ENCODE data around the gene MYH6. TPM values are rescaled to one million over a fixed set of nuclear protein-coding genes. Genes with fewer than 3 reads are reported as not detected.
A peak's percentile ranks its signal among the peaks of the same experiment; 100 is the strongest.
"Not testable (repeated sequence)": the region's sequence is repeated elsewhere in the genome, so short reads cannot be mapped to it uniquely, and the experiment has no call there.

Gene MYH6
- total and polyA plus RNA-seq, 2 donors (not counting 3 experiments of a cell fraction or from before 2014, with no cell fraction given): not detected

GRCh38 chr14:23456883-23457586 lies 49.0 kb upstream of the MYH6 start:
- dilution Hi-C loops (cut with MboI; ENCODE audit: extremely low pct_ligation_motif_present, low sequenced_read_pairs); H3K4me3 ChIP-seq (replicated peaks in 1 of 3; ENCODE audit: insufficient read depth in 1 of 3, low read depth in 1 of 3, low read length in 3 of 3); H3K79me2 ChIP-seq (ENCODE audit: control insufficient read depth, insufficient read depth, low read length); BruUV-seq (replicated peaks); H3K36me3 ChIP-seq (ENCODE audit: control insufficient read depth in 2 of 2, extremely low read depth in 1 of 2, insufficient read depth in 2 of 2, low read length in 2 of 2); H3K9me1 ChIP-seq (replicated peaks; ENCODE audit: control insufficient read depth, extremely low read depth, insufficient read depth, low read length); H4K20me1 ChIP-seq (replicated peaks; ENCODE audit: control insufficient read depth, extremely low read depth, insufficient read depth, low read length); H3K4me1 ChIP-seq (ENCODE audit: control insufficient read depth, extremely low read depth, insufficient read depth, low read length); H3K9ac ChIP-seq (replicated peaks; ENCODE audit: extremely low read depth, insufficient read depth, low read length); H3K4me2 ChIP-seq (ENCODE audit: insufficient read depth, low read length); H3K9me3 ChIP-seq (replicated peaks; ENCODE audit: control insufficient read depth, insufficient read depth, low read length); H3K27ac ChIP-seq (ENCODE audit: insufficient read depth, low read depth, low read length); POLR2A ChIA-PET; H2AFZ ChIP-seq (ENCODE audit: low read depth, low read length); DNase-seq (ENCODE audit: low read depth, low spot score); FAIRE-seq: not testable (repeated sequence)
- intact Hi-C loops (cut with micrococcal nuclease): loop anchor here (1.0 to 2.0 kb wide), 2 partner anchors 129 to 192 kb away; no protein-coding TSS in a partner anchor
- CTCF ChIA-PET: interaction anchor here (0.6 to 1.3 kb wide), 6 partner anchors 10 to 230 kb away, joined by 3 to 5 read pairs (median 4); no protein-coding TSS in a partner anchor
- peaks cover 8 to 17% of the 10 kb centered on the region in 2 experiments for H3K27me3 ChIP-seq (ENCODE audit: control insufficient read depth in 2 of 2, insufficient read depth in 2 of 2, low read length in 2 of 2)
- TF ChIP-seq CTCF (IDR thresholded peaks at IDR 0.05; ENCODE audit: extremely low read depth in 1 of 2, insufficient read depth in 1 of 2, low read depth in 1 of 2, low read length in 2 of 2): peak in 1 of 2 donors; percentile 5

GRCh38 chr14:23454445-23454856 lies 46.4 kb upstream of the MYH6 start:
- CTCF ChIA-PET: interaction anchor here (0.8 to 1.1 kb wide), 2 partner anchors 11 to 24 kb away, joined by 3 read pairs; no protein-coding TSS in a partner anchor
- BruUV-seq (replicated peaks): no TSS peak

More at GRCh38 chr14:23454445-23454856, 46.4 kb upstream of the MYH6 start:
- TF ChIP-seq CTCF (IDR thresholded peaks at IDR 0.05; ENCODE audit: extremely low read depth in 1 of 2, insufficient read depth in 1 of 2, low read depth in 1 of 2, low read length in 2 of 2) (no peak), FOS (IDR thresholded peaks at IDR 0.05; ENCODE audit: borderline replicate concordance, insufficient read depth, low read length) (no peak), POLR2AphosphoS5 (IDR thresholded peaks at IDR 0.05; ENCODE audit: insufficient read depth, low read depth, low read length) (no peak)
- no peak for FAIRE-seq
- dilution Hi-C loops (cut with MboI; ENCODE audit: extremely low pct_ligation_motif_present, low sequenced_read_pairs): no loop called here
- H3K9me3 ChIP-seq (replicated peaks; ENCODE audit: control insufficient read depth, insufficient read depth, low read length): no peaks in the 10 kb centered on the region
- no peaks in the 10 kb centered on the region for H3K36me3 ChIP-seq (ENCODE audit: control insufficient read depth in 2 of 2, extremely low read depth in 1 of 2, insufficient read depth in 2 of 2, low read length in 2 of 2)
- no peaks in the 10 kb centered on the region for H4K20me1 ChIP-seq (replicated peaks; ENCODE audit: control insufficient read depth, extremely low read depth, insufficient read depth, low read length)
- intact Hi-C loops (cut with micrococcal nuclease): no loop called here
- H3K4me3 ChIP-seq (replicated peaks in 1 of 3; ENCODE audit: insufficient read depth in 1 of 3, low read depth in 1 of 3, low read length in 3 of 3): no peak overlapping the region
- DNase-seq (ENCODE audit: low read depth, low spot score): no peak
- no peak overlapping the region for H3K4me2 ChIP-seq (ENCODE audit: insufficient read depth, low read length)
- POLR2A ChIA-PET: no interaction called here
- H3K9me1 ChIP-seq (replicated peaks; ENCODE audit: control insufficient read depth, extremely low read depth, insufficient read depth, low read length): no peaks in the 10 kb centered on the region
- H2AFZ ChIP-seq (ENCODE audit: low read depth, low read length): no peak overlapping the region
- H3K27ac ChIP-seq (ENCODE audit: insufficient read depth, low read depth, low read length): no peak overlapping the region
- H3K27me3 ChIP-seq (ENCODE audit: control insufficient read depth in 2 of 2, insufficient read depth in 2 of 2, low read length in 2 of 2): peaks cover 10 to 27% of the 10 kb centered on the region in 2 experiments
- H3K9ac ChIP-seq (replicated peaks; ENCODE audit: extremely low read depth, insufficient read depth, low read length): no peak overlapping the region
- H3K4me1 ChIP-seq (ENCODE audit: control insufficient read depth, extremely low read depth, insufficient read depth, low read length): no peaks in the 10 kb centered on the region
- H3K79me2 ChIP-seq (ENCODE audit: control insufficient read depth, insufficient read depth, low read length): no peaks in the 10 kb centered on the region

Measured in endothelial cell of umbilical vein (primary cell).